Breast epithelium (tissue), 4 donors: ENCODE data around the gene DMKN. TPM values are rescaled to one million over a fixed set of nuclear protein-coding genes. Genes with fewer than 3 reads are reported as not detected.

Experiments
- DNase-seq, 2 donors: peaks; one replicate each; pipeline ENCODE4 v3.0.0-alpha.2; 2019; ENCODE audit warnings: low spot score in 2 of 2
- H3K27ac ChIP-seq, 2 donors: fragments of 200-600 bp; sonication (generic) in 1 of 2; one replicate each; pipeline ENCODE4 v1.5.1; 2016 to 2019; ENCODE audit warnings: mild to moderate bottlenecking in 1 of 2
- H3K27me3 ChIP-seq, 2 donors: fragments of 200-600 bp; sonication (generic) in 1 of 2; one replicate each; pipeline versions ENCODE4 v1.5.1 to v1.6.0; 2017 to 2019; ENCODE audit warnings: control low read depth in 1 of 2, mild to moderate bottlenecking in 1 of 2
- H3K36me3 ChIP-seq: fragments of 200-600 bp; one replicate; pipeline ENCODE4 v1.5.1; 2019
- H3K4me1 ChIP-seq, 2 donors: fragments of 200-600 bp; sonication (generic); one replicate each; pipeline ENCODE4 v1.5.1; 2016 to 2019; ENCODE audit warnings: control low read depth in 1 of 2
- H3K4me3 ChIP-seq, 3 donors: fragments of 200-600 bp; sonication (generic); 1 replicate in 2 of 3; 2 replicates in 1 of 3; pipeline ENCODE4 v1.5.1; 2016 to 2019; ENCODE audit warnings: mild to moderate bottlenecking in 3 of 3, moderate library complexity in 2 of 3
- H3K9me3 ChIP-seq, 2 donors: fragments of 200-600 bp; sonication (generic) in 1 of 2; one replicate each; pipeline ENCODE4 v1.5.1; 2016 to 2019; ENCODE audit warnings: control low read depth in 1 of 2
- POLR2A ChIP-seq: fragments of 450-650 bp; IDR thresholded peaks from one replicate; pipeline ENCODE4 v1.6.1; 2016; ENCODE audit warnings: antibody characterized with exemption, mild to moderate bottlenecking, moderate library complexity
- POLR2AphosphoS5 ChIP-seq, 3 donors: sonication (generic); formaldehyde crosslinking; IDR thresholded peaks; one replicate each; pipeline ENCODE4 v1.6.1; 2017; ENCODE audit warnings: antibody characterized with exemption in 3 of 3
- intact Hi-C: fragments of 100-400 bp; cut with DNase I; formaldehyde crosslinking; loops from one replicate; pipeline ENCODE4 v1.15.1; 2023; ENCODE audit warnings: low total_unique reads
- total RNA-seq, 3 donors: library from RNA; depleted of rRNA; stranded (reverse); fragments of >200 nt; gene quantifications; one replicate each; pipeline ENCODE4 v1.1.0, GENCODE V29; 2016
- TF ChIP-seq, protein P1 (sequence below), 3 donors: fragments of 450-650 bp; IDR thresholded peaks; one replicate each; pipeline ENCODE4 v1.5.1; 2016 to 2017; ENCODE audit warnings: antibody characterized with exemption in 3 of 3, mild to moderate bottlenecking in 3 of 3, moderate library complexity in 3 of 3

The DMKN gene
- total RNA-seq, 3 donors from 2014 or later = 0.96 to 135 (median 61.0) TPM

- Histone ChIP-seq H3K4me3 (peak overlapping the region in 1 of 3 donors; percentile 20), H3K27me3 (no peaks in the 10 kb centered on the region), H3K36me3 (no peaks in the 10 kb centered on the region), H3K9me3 (no peaks in the 10 kb centered on the region), H3K4me1 (no peaks in the 10 kb centered on the region), H3K27ac (no peak overlapping the region)
- intact Hi-C loops = no loop called here
- TF ChIP-seq POLR2AphosphoS5 (IDR thresholded peaks at IDR 0.05) (no peak), POLR2A (no peak)
- TF ChIP-seq, protein P1, sequence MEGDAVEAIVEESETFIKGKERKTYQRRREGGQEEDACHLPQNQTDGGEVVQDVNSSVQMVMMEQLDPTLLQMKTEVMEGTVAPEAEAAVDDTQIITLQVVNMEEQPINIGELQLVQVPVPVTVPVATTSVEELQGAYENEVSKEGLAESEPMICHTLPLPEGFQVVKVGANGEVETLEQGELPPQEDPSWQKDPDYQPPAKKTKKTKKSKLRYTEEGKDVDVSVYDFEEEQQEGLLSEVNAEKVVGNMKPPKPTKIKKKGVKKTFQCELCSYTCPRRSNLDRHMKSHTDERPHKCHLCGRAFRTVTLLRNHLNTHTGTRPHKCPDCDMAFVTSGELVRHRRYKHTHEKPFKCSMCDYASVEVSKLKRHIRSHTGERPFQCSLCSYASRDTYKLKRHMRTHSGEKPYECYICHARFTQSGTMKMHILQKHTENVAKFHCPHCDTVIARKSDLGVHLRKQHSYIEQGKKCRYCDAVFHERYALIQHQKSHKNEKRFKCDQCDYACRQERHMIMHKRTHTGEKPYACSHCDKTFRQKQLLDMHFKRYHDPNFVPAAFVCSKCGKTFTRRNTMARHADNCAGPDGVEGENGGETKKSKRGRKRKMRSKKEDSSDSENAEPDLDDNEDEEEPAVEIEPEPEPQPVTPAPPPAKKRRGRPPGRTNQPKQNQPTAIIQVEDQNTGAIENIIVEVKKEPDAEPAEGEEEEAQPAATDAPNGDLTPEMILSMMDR (IDR thresholded peaks at IDR 0.05) = no peak
- DNase-seq = no peak
Measured at GRCh38 chr19:35514282-35514809, 897 bp upstream of the DMKN start.

- no peaks in the 10 kb centered on the region for H3K27me3 ChIP-seq
- no peaks in the 10 kb centered on the region for H3K36me3 ChIP-seq
- no peaks in the 10 kb centered on the region for H3K9me3 ChIP-seq
- DNase-seq = no peak
- no peak overlapping the region for H3K27ac ChIP-seq
- intact Hi-C loops = no loop called here
- no peak for TF ChIP-seq POLR2AphosphoS5 (IDR thresholded peaks at IDR 0.05)
- no peak for TF ChIP-seq POLR2A
- TF ChIP-seq, protein P1 (IDR thresholded peaks at IDR 0.05) = no peak
- no peak overlapping the region for H3K4me3 ChIP-seq
- no peaks in the 10 kb centered on the region for H3K4me1 ChIP-seq
Measured at GRCh38 chr19:35512831-35513627, 420 bp downstream of the DMKN start.

- intact Hi-C loops = no loop called here
- no peaks in the 10 kb centered on the region for H3K27me3 ChIP-seq
- no peak overlapping the region for H3K4me3 ChIP-seq
- H3K9me3 ChIP-seq = no peaks in the 10 kb centered on the region
- H3K36me3 ChIP-seq = no peaks in the 10 kb centered on the region
- TF ChIP-seq POLR2AphosphoS5 (IDR thresholded peaks at IDR 0.05) = no peak
- TF ChIP-seq, protein P1 (IDR thresholded peaks at IDR 0.05) = no peak
- no peak for TF ChIP-seq POLR2A
- H3K4me1 ChIP-seq = no peaks in the 10 kb centered on the region
- DNase-seq = no peak
- H3K27ac ChIP-seq = no peak overlapping the region
Measured at GRCh38 chr19:35511337-35511736, 2.1 kb downstream of the DMKN start.

DNA sequence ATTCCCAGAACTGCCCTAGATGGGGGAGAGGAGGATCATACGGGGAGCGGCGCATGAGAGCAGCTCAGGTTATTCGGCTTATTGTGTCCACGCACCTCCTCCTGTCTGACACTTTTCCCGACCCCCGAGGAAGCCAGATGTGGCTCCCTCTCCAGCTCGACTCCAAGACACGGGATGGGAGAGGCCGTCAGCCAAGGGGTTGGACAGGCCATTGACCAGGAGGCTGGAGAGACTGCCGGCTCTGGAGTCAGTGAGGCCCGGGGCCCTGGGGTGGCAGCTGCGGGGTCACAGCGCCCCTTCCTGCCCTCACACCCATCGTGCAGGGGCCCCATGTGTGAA, 2.9 kb downstream of the DMKN start:
- intact Hi-C loops = no loop called here
- TF ChIP-seq POLR2A = no peak
- TF ChIP-seq POLR2AphosphoS5 (IDR thresholded peaks at IDR 0.05) = peak in 1 of 3 donors; percentile 4
- TF ChIP-seq, protein P1 (IDR thresholded peaks at IDR 0.05) = no peak
- no peaks in the 10 kb centered on the region for H3K9me3 ChIP-seq
- no peaks in the 10 kb centered on the region for H3K27me3 ChIP-seq
- peak overlapping the region; percentile 29 to 72 (median 65) for H3K4me3 ChIP-seq
- H3K27ac ChIP-seq = peak overlapping the region; percentile 80 to 87
- H3K36me3 ChIP-seq = no peaks in the 10 kb centered on the region
- no peak for DNase-seq
- H3K4me1 ChIP-seq = no peaks in the 10 kb centered on the region

DNA sequence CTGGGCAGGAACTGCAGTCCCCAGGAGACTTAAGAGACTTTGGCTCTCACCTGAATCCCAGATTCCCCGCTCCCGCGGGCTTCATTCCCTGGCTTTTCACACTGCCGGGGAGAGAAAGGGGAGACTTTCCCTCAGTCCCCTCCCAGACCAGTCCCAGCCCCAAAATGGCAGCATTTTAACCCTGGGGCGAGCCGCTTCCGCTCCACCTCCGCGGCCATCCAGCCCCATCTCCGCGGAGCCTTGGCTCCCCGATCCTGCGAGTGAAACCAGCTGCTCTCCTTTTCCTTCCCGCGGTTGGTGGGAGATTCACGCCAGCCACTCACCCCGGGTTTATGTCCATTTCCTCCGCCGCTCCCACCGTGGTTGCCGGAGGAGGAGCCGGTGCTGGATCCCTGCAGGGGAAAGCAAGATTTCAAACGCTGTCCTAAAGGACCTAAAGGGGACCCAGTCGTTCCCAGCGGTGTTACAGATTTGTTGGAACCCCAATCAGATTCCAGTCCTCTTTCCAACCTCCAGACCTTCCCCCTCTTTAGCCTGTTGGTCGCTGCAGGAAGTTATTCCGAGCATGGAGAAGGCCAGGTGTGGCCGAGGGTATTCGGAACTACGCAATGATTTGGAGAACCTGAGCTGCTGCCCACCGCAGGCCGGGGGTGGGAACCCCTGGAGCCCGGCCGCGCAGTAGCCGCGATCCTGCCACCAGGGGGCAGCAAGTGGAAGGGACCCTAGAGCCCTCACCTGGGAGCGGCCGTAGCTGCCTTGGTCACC, 3.4 kb downstream of the DMKN start:
- H3K4me1 ChIP-seq = no peaks in the 10 kb centered on the region
- no peaks in the 10 kb centered on the region for H3K27me3 ChIP-seq
- H3K36me3 ChIP-seq = no peaks in the 10 kb centered on the region
- peak overlapping the region; percentile 80 to 87 for H3K27ac ChIP-seq
- intact Hi-C loops = no loop called here
- H3K9me3 ChIP-seq = no peaks in the 10 kb centered on the region
- peak; percentile 78 to 83 for DNase-seq
- TF ChIP-seq POLR2AphosphoS5 (IDR thresholded peaks at IDR 0.05) (peak in 2 of 3 donors; percentile 29 to 65), POLR2A (no peak)
- TF ChIP-seq, protein P1 (IDR thresholded peaks at IDR 0.05) = peak; percentile 94 to 98 (median 96)
- H3K4me3 ChIP-seq = peak overlapping the region; percentile 29 to 72 (median 65)
